Uterus (tissue), 4 donors: Measurements from ENCODE around the gene PTGS1. TPM values are rescaled to one million over a fixed set of nuclear protein-coding genes. Genes with fewer than 3 reads are reported as not detected.

ENCODE experiments used
- DNase-seq, 2 donors: peaks; one replicate each; pipeline ENCODE4 v3.0.0-alpha.2; 2019 to 2020
- H3K27ac ChIP-seq, 2 donors: fragments of 200-600 bp; sonication (generic); 1 replicate in 1 of 2; 2 replicates in 1 of 2; pipeline ENCODE4 v1.5.1; 2016 to 2018
- H3K27me3 ChIP-seq, 2 donors: fragments of 200-600 bp; sonication (generic); one replicate each; pipeline ENCODE4 v1.5.1; 2018 to 2019; ENCODE audit warnings: control low read depth in 1 of 2
- H3K36me3 ChIP-seq, 2 donors: fragments of 200-600 bp; sonication (generic); one replicate each; pipeline ENCODE4 v1.5.1; 2019; ENCODE audit warnings: control low read depth in 1 of 2
- H3K4me1 ChIP-seq, 2 donors: fragments of 200-600 bp; sonication (generic); one replicate each; pipeline ENCODE4 v1.5.1; 2018 to 2019; ENCODE audit warnings: control low read depth in 1 of 2
- H3K4me3 ChIP-seq, 2 donors: fragments of 200-600 bp; sonication (generic); 1 replicate in 1 of 2; 2 replicates in 1 of 2; pipeline ENCODE4 v1.5.1; 2018 to 2019; ENCODE audit warnings: mild to moderate bottlenecking in 1 of 2
- H3K9me3 ChIP-seq, 2 donors: fragments of 200-600 bp; sonication (generic); one replicate each; pipeline ENCODE4 v1.5.1; 2019; ENCODE audit warnings: control low read depth in 1 of 2
- CTCF ChIP-seq, 4 experiments: fragments of 200-600 bp in 2 of 4; fragments of 450-650 bp in 2 of 4; sonication (generic) in 2 of 4; IDR thresholded peaks; one replicate each; pipeline ENCODE4 v1.5.1; 2016 to 2019; ENCODE audit warnings: antibody characterized with exemption in 4 of 4, mild to moderate bottlenecking in 2 of 4, moderate library complexity in 1 of 4
- POLR2A ChIP-seq, 2 donors: fragments of 450-650 bp; IDR thresholded peaks; one replicate each; pipeline ENCODE4 v1.6.1; 2016; ENCODE audit warnings: antibody characterized with exemption in 2 of 2, mild to moderate bottlenecking in 1 of 2, moderate library complexity in 1 of 2
- intact Hi-C: fragments of 100-400 bp; cut with DNase I; formaldehyde crosslinking; loops from one replicate; pipeline ENCODE4 v1.15.1; 2023; ENCODE audit warnings: low total_unique reads
- total RNA-seq, 4 donors: library from RNA; depleted of rRNA in 3 of 4; stranded (reverse); fragments of >200 nt in 3 of 4; gene quantifications; one replicate each; pipeline versions ENCODE4 v1.1.0 to v1.2.4, GENCODE V29; 2014 to 2023
- donor health status: DM: yes; HTN: yes; CAD: no.

Gene PTGS1
- total RNA-seq, 4 donors from 2014 or later = 2.1 to 20.6 (median 7.4) TPM

GRCh38 chr9:122368642-122369041, 2.2 kb upstream of the PTGS1 start:
- Histone ChIP-seq H3K27me3 (no peaks in the 10 kb centered on the region), H3K9me3 (no peaks in the 10 kb centered on the region), H3K4me3 (no peak overlapping the region), H3K36me3 (no peaks in the 10 kb centered on the region), H3K27ac (no peak overlapping the region), H3K4me1 (peaks cover 0 to 8% of the 10 kb centered on the region in 2 donors)
- intact Hi-C loops = no loop called here
- no peak for TF ChIP-seq POLR2A (IDR thresholded peaks at IDR 0.05)
- no peak for TF ChIP-seq CTCF (IDR thresholded peaks at IDR 0.05)
- no peak for DNase-seq

GRCh38 chr9:122370303-122370702, 521 bp upstream of the PTGS1 start:
- TF ChIP-seq POLR2A (IDR thresholded peaks at IDR 0.05) (no peak), CTCF (IDR thresholded peaks at IDR 0.05) (no peak)
- Histone ChIP-seq H3K9me3 (no peaks in the 10 kb centered on the region), H3K36me3 (no peaks in the 10 kb centered on the region), H3K4me1 (peaks cover 0 to 8% of the 10 kb centered on the region in 2 donors), H3K27me3 (no peaks in the 10 kb centered on the region), H3K4me3 (no peak overlapping the region), H3K27ac (no peak overlapping the region)
- no peak for DNase-seq
- intact Hi-C loops = no loop called here

- Histone ChIP-seq H3K4me3 (no peak overlapping the region), H3K27me3 (no peaks in the 10 kb centered on the region), H3K4me1 (peaks cover 0 to 12% of the 10 kb centered on the region in 2 donors), H3K36me3 (no peaks in the 10 kb centered on the region), H3K27ac (no peak overlapping the region), H3K9me3 (no peaks in the 10 kb centered on the region)
- DNase-seq = no peak
- intact Hi-C loops = no loop called here
- TF ChIP-seq CTCF (IDR thresholded peaks at IDR 0.05) = no peak
- no peak for TF ChIP-seq POLR2A (IDR thresholded peaks at IDR 0.05)
These were observed 1.0 kb downstream of the PTGS1 start for GRCh38 chr9:122371846-122372245.

GRCh38 chr9:122372856-122373845, 2.3 kb downstream of the PTGS1 start:
- intact Hi-C loops = no loop called here
- no peak overlapping the region for H3K4me3 ChIP-seq
- DNase-seq = no peak
- no peaks in the 10 kb centered on the region for H3K36me3 ChIP-seq
- no peak for TF ChIP-seq POLR2A (IDR thresholded peaks at IDR 0.05)
- no peak for TF ChIP-seq CTCF (IDR thresholded peaks at IDR 0.05)
- peaks cover 0 to 12% of the 10 kb centered on the region in 2 donors for H3K4me1 ChIP-seq
- no peak overlapping the region for H3K27ac ChIP-seq
- H3K27me3 ChIP-seq = no peaks in the 10 kb centered on the region
- H3K9me3 ChIP-seq = no peaks in the 10 kb centered on the region

DNA sequence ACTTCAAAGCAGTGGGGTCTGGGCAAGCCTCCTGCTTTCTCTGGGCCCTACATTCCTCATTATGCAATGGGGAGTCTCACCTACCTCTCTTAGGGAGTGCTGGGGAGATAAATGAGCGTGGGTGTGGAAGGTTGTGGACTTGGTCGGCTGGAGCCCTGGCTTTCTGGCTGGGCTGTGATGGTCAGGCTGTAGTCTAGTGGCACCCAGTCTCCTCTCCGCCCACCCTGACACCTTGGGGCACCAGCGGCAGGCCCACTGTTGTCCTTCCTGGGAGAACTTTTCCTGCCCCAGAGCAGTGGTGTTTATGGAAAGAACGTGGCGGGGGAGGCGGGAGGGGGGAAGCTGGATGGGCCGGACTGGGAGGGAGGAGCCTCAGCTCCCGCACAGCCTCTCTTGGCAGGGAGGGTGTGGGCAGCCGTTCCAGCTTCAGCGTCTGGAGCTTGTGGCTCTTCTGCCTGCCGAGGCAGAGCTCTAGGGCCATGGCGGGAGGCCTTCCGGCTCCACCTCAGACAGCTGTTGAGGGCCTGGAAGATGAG, 4.1 kb downstream of the PTGS1 start:
- Histone ChIP-seq H3K4me3 (no peak overlapping the region), H3K4me1 (peaks cover 0 to 12% of the 10 kb centered on the region in 2 donors), H3K9me3 (no peaks in the 10 kb centered on the region), H3K36me3 (no peaks in the 10 kb centered on the region), H3K27ac (peak overlapping the region; percentile 38 to 50), H3K27me3 (no peaks in the 10 kb centered on the region)
- peak; percentile 61 to 72 for DNase-seq
- intact Hi-C loops = no loop called here
- TF ChIP-seq CTCF (IDR thresholded peaks at IDR 0.05) = no peak
- no peak for TF ChIP-seq POLR2A (IDR thresholded peaks at IDR 0.05)
